Skin epidermis (tissue), 12 donors: ENCODE data around the gene FOXP1.

Source experiments
- H3K27ac ChIP-seq, 21 experiments: fragments of 200-600 bp; sonication (generic) in 11 of 21; one replicate each; pipeline ENCODE4 v1.5.0; 2020; ENCODE audit warnings: mild to moderate bottlenecking in 3 of 21, inconsistent platforms in 2 of 21, moderate library complexity in 2 of 21
- H3K4me3 ChIP-seq, 7 experiments: fragments of 200-600 bp; sonication (generic) in 2 of 7; one replicate each; pipeline ENCODE4 v1.5.0; 2020; ENCODE audit warnings: inconsistent platforms in 2 of 7, mild to moderate bottlenecking in 2 of 7, moderate library complexity in 1 of 7

FOXP1 gene

DNA sequence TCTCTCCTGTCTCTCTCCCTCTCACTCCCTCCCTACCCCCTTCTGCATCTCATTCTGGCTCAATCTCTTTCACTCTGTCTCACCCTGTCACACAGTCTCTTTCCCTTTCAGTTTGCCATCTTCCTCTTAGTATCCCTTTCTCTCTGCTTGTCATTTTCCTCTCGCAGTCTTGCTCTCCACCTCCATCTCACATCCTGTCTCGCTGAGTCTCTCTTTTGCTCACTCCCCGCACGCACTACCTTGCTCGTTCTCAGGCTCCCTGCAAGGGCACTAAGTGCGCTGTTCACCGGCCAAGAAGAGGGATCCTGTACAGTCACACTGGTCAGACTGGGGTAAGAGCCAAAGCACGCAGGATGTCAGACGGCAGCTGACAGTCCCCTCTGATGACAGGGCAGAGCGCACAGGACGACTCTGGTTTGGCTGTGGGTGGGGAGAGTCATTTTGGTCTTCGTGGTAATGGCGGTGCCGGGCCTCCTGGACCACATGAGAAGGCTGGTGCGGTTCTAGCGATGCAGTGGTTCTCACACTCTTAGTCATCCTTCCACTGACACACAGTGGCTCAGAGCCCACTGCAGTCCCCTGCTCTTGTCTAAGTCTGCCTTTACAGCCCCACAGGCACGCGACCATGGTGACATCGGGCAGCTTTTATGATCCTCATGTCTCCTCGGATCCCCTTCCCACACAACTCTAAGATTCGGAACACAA lies 356.8 kb downstream of the FOXP1 start:
- Histone ChIP-seq H3K27ac (peak overlapping the region in 11 of 21 experiments; percentile 5 to 59 (median 33)), H3K4me3 (peak overlapping the region in 1 of 7 experiments; percentile 1)

DNA sequence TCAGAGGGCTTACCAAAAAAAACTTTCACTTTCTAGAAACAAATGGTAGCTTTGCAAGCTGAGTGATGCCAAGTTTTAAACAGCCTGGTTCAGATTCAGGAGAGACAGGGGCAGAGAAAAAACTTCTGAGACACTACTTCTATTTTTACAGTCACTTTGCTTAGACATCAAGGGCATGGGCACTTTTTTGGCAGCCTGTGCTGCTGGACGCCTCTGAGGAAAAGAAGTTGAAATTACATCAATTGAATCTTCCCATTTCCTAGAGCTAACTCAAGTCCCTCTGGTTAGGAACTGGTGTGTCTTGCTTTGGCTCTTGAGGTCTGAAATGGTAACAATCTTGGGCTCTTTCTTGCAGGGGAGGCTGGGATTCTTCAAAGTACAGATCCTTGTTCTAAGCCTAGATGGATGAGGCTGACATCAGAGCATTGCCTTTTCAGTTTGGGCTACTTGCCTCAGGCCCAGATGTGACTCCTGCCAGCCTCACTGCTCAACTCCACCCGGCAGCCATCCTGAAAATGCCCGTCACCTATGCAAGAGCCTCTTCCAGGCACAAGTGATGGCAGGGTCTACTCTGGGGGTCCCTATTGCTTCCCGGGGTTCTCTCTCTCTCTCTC lies 357.5 kb downstream of the FOXP1 start:
- peak overlapping the region in 7 of 21 experiments; percentile 5 to 59 (median 37) for H3K27ac ChIP-seq
- no peak overlapping the region for H3K4me3 ChIP-seq

DNA sequence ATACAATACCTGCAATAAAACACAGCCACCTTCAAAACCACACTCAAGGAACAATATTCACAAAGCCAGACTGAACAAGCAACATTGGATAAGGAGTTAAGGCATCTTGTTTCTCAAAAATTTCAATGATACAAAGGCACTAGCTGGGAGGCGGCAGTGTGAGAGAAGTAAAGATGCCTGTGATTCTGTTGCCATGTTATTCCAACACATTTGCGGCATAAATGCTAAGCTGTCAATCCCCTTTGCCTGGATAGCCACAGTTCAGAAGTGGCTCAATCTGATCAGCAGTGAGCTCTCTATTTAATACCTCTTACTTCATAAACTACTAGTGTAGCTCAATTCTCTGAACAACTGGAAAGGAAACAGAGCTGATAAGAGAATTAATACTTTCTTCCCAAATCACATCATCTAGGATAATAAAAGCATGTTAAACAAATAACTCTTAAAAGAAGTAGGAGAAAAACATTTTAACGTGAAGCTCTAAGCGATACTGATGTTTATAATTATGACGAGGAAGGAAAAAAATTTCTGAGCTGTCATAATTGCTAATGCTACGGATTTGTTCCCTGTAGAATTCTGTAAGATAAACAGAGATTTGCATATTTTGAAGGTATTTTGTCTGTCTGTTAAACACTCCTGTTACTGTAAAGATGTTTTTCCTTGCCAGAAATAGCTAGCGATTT lies 358.4 kb downstream of the FOXP1 start:
- H3K27ac ChIP-seq, result no peak overlapping the region
- no peak overlapping the region for H3K4me3 ChIP-seq

DNA sequence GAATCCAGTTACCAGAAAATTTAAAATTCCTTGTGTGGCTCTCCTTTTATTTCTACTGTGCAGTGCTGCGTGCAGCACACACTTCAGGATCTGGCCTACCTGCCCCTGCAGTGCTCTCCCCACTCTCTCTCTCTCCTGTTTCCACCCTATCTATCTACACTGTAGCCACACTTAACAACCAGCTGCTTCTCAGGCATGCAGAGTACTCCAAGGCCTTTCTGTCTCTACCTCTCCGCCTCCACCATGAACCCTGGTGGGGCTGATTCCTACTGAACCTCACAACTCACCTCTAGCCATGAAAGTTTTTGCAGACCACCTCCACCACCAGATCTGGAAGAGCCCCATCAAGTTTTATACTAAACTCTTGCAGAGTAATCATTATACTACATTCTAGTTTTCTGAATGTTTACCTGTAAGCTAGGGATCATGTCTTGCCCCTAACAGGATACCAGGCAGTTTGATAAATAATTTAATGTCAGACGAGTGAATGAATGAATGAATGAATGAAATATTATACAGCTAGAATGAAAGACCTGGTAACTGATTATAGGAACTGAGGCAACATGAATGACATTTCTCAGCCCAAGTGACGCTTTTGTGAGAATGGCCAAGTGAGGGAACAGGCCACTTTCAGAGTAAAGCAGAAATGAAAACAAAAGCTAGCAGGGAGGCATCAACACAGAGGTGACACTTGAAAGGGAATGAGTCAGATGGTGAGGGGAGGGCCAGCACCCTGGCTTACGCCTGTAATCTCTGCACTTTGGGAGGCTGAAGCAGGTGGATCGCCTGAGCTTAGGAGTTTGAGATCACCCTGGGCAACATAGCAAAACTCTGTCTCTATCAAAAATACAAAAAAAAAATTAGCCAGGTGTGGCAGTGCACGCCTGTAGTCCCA lies 363.5 kb downstream of the FOXP1 start:
- Histone ChIP-seq H3K4me3 (no peak overlapping the region), H3K27ac (no peak overlapping the region)

DNA sequence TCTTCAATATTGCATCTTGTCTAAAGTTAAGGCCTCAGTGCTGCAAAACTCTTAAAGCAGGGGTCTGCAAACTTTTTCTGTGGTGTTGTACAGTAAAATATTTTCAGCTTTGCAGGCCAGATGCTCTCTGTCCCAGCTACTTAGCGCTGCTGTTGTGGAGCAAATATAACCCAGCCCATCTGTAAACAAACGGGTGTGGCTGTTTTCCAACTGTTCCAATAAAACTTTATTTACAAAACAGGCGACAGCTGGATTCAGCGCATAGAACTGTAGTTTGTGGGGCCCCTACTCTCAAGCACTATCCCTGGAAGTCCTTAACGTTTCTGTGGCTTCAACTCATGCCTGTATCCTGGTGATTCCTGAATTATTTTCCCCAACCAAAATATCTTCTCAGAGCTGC lies 365.0 kb downstream of the FOXP1 start:
- no peak overlapping the region for H3K4me3 ChIP-seq
- no peak overlapping the region for H3K27ac ChIP-seq

DNA sequence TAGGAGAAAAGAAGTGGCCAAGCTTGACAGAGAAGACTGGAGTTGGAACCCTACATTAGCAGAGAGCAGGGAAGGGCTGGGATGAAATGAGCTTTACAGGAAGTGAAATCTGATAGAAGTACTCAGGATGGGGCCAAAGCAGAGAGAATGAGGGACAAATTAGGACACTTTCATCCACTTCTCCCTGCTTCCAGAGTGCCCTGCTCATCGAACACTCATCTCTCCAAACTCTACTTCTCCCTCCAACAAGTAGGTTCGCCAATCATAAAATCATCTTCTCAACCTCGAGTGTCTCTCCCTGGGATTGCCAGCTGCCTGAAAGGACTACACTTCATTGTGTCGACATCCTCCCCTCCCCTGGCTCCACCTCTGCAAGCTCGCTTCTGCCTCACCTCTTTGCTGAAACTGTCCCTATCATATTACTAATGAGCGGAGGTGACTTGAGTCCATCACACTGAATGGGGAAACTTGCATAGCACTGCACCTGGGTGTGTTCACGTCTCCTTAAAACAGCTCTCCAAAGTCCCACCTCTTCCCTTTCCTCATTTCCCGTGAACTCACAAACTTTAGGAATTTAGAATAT lies 365.8 kb downstream of the FOXP1 start:
- no peak overlapping the region for H3K4me3 ChIP-seq
- no peak overlapping the region for H3K27ac ChIP-seq

DNA sequence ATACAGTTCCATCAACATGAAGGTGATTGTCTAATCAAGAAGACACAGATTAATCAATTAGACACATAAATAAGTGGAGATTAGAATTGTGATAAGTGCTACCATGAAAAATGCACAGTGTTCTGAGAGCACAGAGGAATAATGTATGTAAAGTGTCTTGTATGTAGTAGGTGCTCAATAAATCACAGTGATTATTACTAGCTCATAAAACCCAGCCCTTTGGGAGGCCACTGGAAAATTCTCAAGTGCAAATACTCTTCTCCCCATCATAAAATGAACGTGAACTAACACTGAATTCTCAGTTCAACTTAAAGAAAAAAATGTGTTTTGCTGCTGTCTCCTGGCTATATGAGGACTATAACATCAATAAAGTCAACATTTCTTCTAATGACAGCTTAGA lies 368.2 kb downstream of the FOXP1 start:
- no peak overlapping the region for H3K27ac ChIP-seq
- no peak overlapping the region for H3K4me3 ChIP-seq

DNA sequence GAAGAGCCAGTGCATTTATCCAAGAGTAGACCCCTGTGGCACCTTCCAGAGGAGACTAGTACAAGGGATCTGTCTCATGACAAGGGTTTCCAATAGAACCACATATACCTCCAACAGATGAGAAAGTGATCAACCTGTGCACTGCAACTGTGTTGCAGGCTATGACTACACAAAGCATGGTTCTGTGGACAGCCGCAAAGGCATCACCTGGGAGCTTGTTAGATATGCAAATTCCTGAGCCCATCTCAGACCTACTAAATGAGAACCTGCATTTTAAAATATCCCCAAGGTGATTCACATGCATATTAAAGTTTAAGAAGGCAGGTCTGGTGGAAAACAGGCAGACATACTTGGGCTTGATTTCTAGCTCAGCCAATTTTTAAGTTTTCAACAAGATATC lies 368.7 kb downstream of the FOXP1 start:
- no peak overlapping the region for H3K27ac ChIP-seq
- no peak overlapping the region for H3K4me3 ChIP-seq

DNA sequence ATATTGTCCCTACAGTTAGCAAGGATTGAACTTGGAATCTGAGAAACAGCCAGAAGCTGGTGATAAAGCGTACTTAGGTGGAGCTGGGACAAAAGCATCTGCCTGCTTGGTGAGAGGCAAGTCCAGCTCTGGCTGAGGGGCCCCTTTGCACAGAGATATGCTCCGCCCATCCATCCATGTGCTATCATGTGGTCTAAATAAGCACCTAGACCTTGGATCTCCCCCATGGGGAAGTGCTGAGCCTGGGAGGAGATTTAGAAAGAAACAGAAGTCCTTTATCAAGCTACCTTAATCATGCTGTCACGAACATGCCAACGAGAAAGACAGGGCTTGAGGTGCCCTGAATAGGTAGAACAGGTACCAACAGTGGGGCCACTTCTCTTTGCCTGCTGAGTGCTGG lies 369.5 kb downstream of the FOXP1 start:
- H3K27ac ChIP-seq, result no peak overlapping the region
- no peak overlapping the region for H3K4me3 ChIP-seq

DNA sequence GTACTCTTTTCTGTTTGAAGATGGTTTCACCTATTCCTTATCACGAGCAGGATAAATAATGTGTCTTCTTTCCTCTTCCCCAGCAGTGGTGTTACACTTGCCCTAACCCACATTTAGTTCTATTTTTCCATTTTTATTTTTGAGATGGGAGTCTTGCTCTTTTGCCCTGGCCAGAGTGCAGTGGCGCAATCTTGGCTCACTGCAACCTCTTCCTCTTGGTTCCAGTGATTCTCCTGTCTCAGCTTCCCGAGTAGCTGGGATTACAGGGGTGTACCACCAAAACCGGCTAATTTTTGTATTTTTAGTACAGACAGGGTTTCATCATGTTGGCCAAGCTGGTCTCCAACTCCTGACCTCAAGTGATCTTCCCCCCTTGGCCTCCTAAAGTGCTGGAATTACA lies 372.4 kb downstream of the FOXP1 start:
- Histone ChIP-seq H3K4me3 (no peak overlapping the region), H3K27ac (no peak overlapping the region)

DNA sequence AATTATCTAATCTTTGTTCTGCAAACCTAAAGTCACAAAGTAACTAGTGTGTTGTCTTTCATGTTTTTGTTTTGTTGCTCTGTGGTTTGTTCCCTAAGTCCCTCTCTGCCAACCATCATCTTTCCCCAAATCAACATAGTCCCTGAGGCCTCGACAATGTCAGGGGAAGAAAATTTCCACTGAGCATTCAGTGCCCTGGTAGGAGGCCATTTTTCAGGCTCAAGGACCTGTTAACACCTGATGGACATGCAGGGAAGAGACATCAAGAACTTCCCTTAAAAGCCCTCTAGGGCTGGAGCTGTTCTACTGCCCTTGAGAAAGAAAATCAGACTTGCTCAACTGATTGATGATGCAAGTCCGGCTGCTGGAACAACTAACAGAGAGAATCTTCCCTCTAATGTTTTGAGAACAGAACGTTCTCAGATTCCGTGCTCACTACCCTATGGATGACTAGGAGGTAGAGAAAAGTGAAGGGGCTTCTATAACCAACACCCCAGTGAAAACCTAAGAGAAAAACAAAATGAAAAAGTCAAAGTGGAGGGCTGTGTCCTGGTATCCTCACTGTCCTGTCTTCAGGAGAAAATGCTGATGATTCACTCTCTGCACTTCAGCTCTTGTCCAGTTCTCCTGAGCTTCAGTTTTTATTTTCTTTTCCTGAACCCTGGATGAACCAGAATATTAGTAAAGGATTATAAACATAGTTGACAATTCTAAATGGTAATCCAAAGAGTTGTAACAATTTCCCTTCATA lies 373.1 kb downstream of the FOXP1 start:
- Histone ChIP-seq H3K4me3 (no peak overlapping the region), H3K27ac (peak overlapping the region in 3 of 21 experiments; percentile 5 to 18 (median 10))

DNA sequence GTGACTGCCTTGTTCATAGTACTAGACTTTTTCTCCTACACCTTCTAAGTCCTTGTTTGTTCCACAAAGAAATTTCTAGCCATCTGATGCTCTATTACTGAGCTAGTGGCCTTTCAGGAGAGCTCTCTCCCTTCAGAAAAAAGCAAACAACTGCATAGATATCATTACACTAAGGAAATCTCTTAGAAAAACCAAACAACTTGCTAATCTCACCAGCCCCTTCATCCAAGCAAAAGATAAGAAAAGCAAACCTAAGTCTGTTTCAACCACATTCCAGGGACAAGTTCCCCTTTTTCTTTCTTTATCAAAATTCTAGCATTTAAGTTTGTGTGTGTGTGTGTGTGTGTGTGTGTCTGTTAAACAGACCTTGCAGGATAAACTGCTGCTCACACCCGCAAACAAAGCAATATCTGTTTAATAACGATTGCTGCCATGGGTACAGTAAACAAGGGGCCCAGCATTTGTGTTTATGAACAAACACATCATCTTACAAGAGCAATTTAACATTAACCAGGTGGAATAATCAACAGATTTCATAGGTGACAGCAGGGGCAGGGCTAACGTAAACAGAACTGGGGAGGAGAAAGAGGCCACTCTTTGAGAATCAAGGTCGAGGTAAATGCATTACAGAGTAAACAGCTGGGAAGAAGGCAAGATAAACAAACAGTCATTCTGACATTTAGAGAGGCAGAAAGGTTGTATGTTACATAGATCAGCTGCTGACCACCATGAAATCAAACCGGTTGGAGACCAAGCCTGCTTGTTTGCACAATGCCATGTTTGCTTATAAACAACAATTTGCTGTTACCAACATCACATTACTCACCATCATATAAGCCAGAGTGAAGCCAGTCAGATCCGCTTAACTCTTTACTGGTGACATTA lies 375.1 kb downstream of the FOXP1 start:
- no peak overlapping the region for H3K27ac ChIP-seq
- no peak overlapping the region for H3K4me3 ChIP-seq

DNA sequence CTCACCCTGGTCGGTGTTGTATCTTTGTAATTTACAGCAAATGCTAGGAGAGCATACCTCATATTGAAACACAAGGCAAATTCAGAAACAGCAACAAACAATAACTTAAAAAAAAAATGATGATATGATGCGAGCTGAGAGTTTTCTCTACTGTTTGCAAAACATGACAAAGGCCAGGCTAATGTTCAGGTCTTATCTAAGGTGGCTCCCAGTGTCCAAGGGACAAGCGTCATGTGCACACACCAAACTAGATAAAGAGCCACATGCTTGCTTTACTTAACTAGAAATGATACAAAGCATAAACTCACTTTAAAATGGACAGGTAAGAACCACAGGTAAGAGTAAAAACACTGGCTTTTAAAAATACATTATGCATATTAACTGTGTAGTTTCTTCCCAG lies 375.9 kb downstream of the FOXP1 start:
- no peak overlapping the region for H3K27ac ChIP-seq
- H3K4me3 ChIP-seq, result no peak overlapping the region

DNA sequence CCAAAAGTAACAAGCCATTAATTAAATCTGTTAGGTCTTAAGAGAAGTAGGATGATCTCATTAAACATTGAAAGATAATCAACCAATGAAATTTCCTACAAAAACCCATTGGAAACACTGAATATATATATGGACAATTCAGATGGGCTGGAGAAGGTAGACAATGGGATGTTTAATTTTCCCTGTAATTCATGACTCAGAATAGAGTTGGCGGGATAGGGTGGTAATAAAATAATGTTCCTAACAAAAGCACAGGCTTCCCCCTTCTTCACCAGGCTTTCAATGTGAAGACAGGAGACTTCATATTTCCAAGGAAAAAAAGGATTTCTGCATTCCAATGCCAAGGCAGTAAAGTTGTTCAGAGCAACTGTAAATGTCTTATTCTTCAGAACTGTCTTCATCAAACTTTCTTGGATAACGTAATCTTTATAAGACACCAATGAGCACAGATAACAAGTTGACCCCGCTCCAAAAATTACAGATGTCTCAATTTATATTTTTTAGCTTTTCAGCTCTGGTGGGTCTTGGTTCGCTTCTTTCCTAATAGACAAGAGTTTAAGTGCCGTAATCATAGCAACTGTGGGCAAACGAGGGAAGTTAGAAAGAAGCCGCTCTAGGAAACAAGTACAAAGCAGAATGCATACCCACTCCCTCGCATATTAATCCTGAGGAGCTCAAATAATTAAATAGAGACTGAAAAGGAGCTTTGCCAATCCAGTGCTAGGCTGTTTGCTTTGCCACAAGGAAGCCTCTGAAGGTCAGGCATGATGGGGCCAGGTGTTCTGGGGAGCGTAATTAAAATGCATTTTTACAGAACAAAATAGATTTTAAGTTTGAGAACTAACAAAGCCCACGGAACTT lies 377.0 kb downstream of the FOXP1 start:
- no peak overlapping the region for H3K4me3 ChIP-seq
- no peak overlapping the region for H3K27ac ChIP-seq

DNA sequence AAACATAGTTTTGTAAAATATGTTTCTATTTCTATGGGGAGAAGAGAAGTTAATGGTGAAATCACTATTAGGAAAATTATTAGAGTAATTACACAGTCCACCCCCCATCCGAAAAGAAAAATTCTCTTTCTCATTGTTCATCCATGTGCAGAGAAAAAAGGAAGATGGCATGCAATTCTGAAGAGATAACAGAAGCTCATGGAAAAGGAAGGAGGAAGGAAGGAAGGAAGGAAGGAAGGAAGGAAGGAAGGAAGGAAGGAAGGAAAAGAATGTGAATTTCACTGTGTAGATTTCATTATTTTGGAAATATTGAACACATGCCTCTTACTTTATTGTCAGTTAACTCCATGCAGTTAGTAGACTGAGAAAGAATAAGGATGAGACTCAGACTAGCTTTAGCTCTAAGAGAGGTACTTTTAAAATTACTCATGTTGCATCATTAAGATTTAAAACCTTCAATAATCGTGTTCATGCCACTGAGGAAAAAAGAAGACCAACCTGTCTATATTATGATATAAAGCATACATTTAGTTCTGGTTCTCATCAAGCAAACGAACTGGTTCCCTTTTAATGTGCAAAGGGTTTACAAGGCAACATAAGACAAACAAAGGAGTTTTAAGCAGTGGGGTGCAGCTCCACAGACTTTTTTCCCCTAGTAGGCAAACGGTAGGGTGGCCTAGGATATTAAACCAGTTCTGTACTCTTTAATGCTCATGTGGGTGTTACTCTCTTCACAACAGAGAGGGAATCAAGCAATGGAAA lies 379.6 kb downstream of the FOXP1 start:
- no peak overlapping the region for H3K4me3 ChIP-seq
- peak overlapping the region in 1 of 21 experiments; percentile 28 for H3K27ac ChIP-seq

DNA sequence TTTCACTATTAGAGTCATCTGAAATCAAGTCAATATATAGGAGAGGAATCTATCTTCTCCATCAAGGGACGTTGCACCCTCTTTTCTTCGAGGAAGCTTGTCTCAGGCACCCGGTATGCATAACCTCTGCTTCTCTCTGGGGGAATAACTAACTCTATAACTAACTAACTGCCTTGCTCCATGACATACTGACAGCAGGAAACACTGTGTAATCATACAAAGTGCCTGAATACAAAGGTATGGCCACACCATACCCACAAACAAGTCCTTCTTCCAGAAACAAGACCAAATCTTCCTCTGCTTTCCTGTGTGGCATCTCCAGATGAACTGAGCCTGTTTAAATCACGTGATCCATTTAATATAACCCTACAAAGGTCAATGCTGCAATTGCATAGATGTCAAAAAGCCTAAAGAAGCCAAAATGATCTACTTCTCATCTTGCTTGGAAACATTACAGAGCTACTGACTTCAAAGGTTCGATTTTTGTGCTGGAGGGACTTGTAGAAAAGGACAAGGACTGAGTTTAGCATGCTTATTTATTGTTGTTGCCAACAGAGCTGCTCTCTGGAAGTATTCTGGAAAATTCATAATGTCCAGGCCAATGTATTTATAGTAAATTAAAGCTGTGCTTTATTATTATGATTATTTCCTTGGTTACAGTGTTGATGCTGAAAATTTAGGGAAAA lies 380.5 kb downstream of the FOXP1 start:
- H3K4me3 ChIP-seq, result no peak overlapping the region
- peak overlapping the region in 2 of 21 experiments; percentile 25 to 28 for H3K27ac ChIP-seq
